ENCODE data around the gene EDA. TPM values are rescaled to one million over a fixed set of nuclear protein-coding genes. Genes with fewer than 3 reads are reported as not detected.

Gene EDA
- total RNA-seq, 1 experiment from 2014 or later: 5.2 TPM

- TF ChIP-seq SRF (IDR thresholded peaks at IDR 0.05; ENCODE audit: low read depth) (no peak), ZNF274 (IDR thresholded peaks at IDR 0.05; ENCODE audit: low read depth, low read length) (no peak), REST (IDR thresholded peaks at IDR 0.05; ENCODE audit: low read depth) (no peak), YY1 (IDR thresholded peaks at IDR 0.05; ENCODE audit: extremely low read depth, insufficient replicate concordance, low read depth, low read length) (no peak), TCF7L2 (IDR thresholded peaks at IDR 0.05; ENCODE audit: borderline replicate concordance, extremely low read depth, insufficient read depth, insufficient read length) (no peak), EZH2 (IDR thresholded peaks at IDR 0.05) (no peak), ZFX (IDR thresholded peaks at IDR 0.05) (no peak), POLR2A (IDR thresholded peaks at IDR 0.05; ENCODE audit: borderline replicate concordance, extremely low read depth, insufficient read depth, insufficient read length) (no peak), SP1 (IDR thresholded peaks at IDR 0.05; ENCODE audit: low read depth) (no peak), SIN3A (IDR thresholded peaks at IDR 0.05; ENCODE audit: low read depth) (no peak), EZH2phosphoT487 (IDR thresholded peaks at IDR 0.05; ENCODE audit: borderline replicate concordance) (no peak), EGR1 (IDR thresholded peaks at IDR 0.05; ENCODE audit: low read depth) (no peak)
- BruUV-seq (replicated peaks): no TSS peak
These were observed 335.8 kb downstream of the EDA start for GRCh38 chrX:69951753-69952152.

More at GRCh38 chrX:69951753-69952152, 335.8 kb downstream of the EDA start:
- CTCF ChIA-PET: no interaction called here
- H3K27ac ChIP-seq (ENCODE audit: low read depth, low read length): no peak overlapping the region
- H3K9ac ChIP-seq (ENCODE audit: low read length): no peak overlapping the region
- POLR2A ChIA-PET: no interaction called here
- no peaks in the 10 kb centered on the region for H3K4me1 ChIP-seq (ENCODE audit: control insufficient read depth in 1 of 2, insufficient read depth in 2 of 2, low read length in 2 of 2)
- H3K4me3 ChIP-seq (replicated peaks in 1 of 2; ENCODE audit: low read depth in 1 of 2, low read length in 2 of 2): no peak overlapping the region
- H3K9me3 ChIP-seq (ENCODE audit: control insufficient read depth in 1 of 2, insufficient read depth in 1 of 2, low read depth in 1 of 2, low read length in 2 of 2): no peaks in the 10 kb centered on the region
- no peak for DNase-seq (ENCODE audit: low read depth, low spot score)
- no peak overlapping the region for H3K4me2 ChIP-seq (ENCODE audit: low read length)
- RAD21 ChIA-PET (ENCODE audit: low non-redundant PET in 1 of 2, low total read pairs in 2 of 2, uncharacterized antibody in 2 of 2, unreplicated experiment in 2 of 2): no interaction called here
- H3K79me2 ChIP-seq (ENCODE audit: insufficient read depth, low read length): no peaks in the 10 kb centered on the region
- H2AFZ ChIP-seq (ENCODE audit: low read depth, low read length, poor library complexity, severe bottlenecking): no peak overlapping the region
- intact Hi-C loops (cut with micrococcal nuclease): no loop called here
- no peak for ATAC-seq
- no peaks in the 10 kb centered on the region for H4K20me1 ChIP-seq (ENCODE audit: insufficient read depth)
- no peaks in the 10 kb centered on the region for H3K9me2 ChIP-seq (ENCODE audit: insufficient read depth)
- no peaks in the 10 kb centered on the region for H3K27me3 ChIP-seq (ENCODE audit: insufficient read depth, low read length)
- no peaks in the 10 kb centered on the region for H3K36me3 ChIP-seq (ENCODE audit: control insufficient read depth in 1 of 2, insufficient read depth in 2 of 2, low read length in 2 of 2)
